CD14-positive monocyte (primary cell): ENCODE data around the gene UNCX. TPM values are rescaled to one million over a fixed set of nuclear protein-coding genes. Genes with fewer than 3 reads are reported as not detected.
A peak's percentile ranks its signal among the peaks of the same experiment; 100 is the strongest.
"Not testable (repeated sequence)": the region's sequence is repeated elsewhere in the genome, so short reads cannot be mapped to it uniquely, and the experiment has no call there.

Source experiments
- DNase-seq, 3 donors: peaks; one replicate each; pipeline ENCODE4 v3.0.0-alpha.2; 2011 to 2022
- H2AFZ ChIP-seq: 2 replicates; pipeline ENCODE4 v1.6.0; 2012; ENCODE audit warnings: mild to moderate bottlenecking, low read depth, low read length, inconsistent platforms; ENCODE audit not compliant: insufficient read depth, poor library complexity, severe bottlenecking
- H3K27ac ChIP-seq, 2 donors: 1 replicate in 1 of 2; 2 replicates in 1 of 2; pipeline ENCODE4 v1.5.1; 2012 to 2013; ENCODE audit warnings: low read length in 2 of 2, control low read depth in 1 of 2, inconsistent platforms in 1 of 2, low read depth in 1 of 2, mild to moderate bottlenecking in 1 of 2
- H3K27me3 ChIP-seq, 2 donors: one replicate each; pipeline versions ENCODE4 v1.6.0 to v1.6.1; 2011 to 2013; ENCODE audit warnings: low read length in 2 of 2; ENCODE audit not compliant: control insufficient read depth in 2 of 2, insufficient read depth in 2 of 2
- H3K36me3 ChIP-seq, 2 donors: replicated peaks in 1 of 2; 1 replicate in 1 of 2; 2 replicates in 1 of 2; pipeline versions ENCODE4 v1.5.1 to v1.6.1; 2012 to 2013; ENCODE audit warnings: low read length in 2 of 2, control low read depth in 1 of 2, inconsistent platforms in 1 of 2, mild to moderate bottlenecking in 1 of 2; ENCODE audit not compliant: insufficient read depth in 2 of 2, control insufficient read depth in 1 of 2
- H3K4me1 ChIP-seq, 2 donors: 1 replicate in 1 of 2; 2 replicates in 1 of 2; pipeline versions ENCODE4 v1.5.1 to v1.6.1; 2012 to 2013; ENCODE audit warnings: low read length in 2 of 2, control low read depth in 1 of 2, inconsistent platforms in 1 of 2, mild to moderate bottlenecking in 1 of 2, moderate library complexity in 1 of 2; ENCODE audit not compliant: insufficient read depth in 2 of 2, control insufficient read depth in 1 of 2
- H3K4me2 ChIP-seq: replicated peaks from 2 replicates; pipeline ENCODE3; 2012; ENCODE audit warnings: low read length, moderate library complexity, mild to moderate bottlenecking; ENCODE audit not compliant: poor library complexity, severe bottlenecking; ENCODE audit errors: extremely low read depth
- H3K4me3 ChIP-seq, 3 experiments: fragments of 200-600 bp in 1 of 3; sonication (generic) in 1 of 3; replicated peaks in 1 of 3; 1 replicate in 2 of 3; 2 replicates in 1 of 3; pipeline ENCODE4 v1.5.1; 2011 to 2013; ENCODE audit warnings: low read length in 3 of 3, mild to moderate bottlenecking in 3 of 3, control low read depth in 2 of 3, low read depth in 2 of 3, inconsistent platforms in 1 of 3, moderate library complexity in 1 of 3
- H3K79me2 ChIP-seq: 2 replicates; pipeline ENCODE4 v1.6.0; 2012; ENCODE audit warnings: mild to moderate bottlenecking, control low read depth, inconsistent platforms, low read length, moderate library complexity; ENCODE audit not compliant: insufficient read depth
- H3K9ac ChIP-seq: 2 replicates; pipeline ENCODE4 v1.6.0; 2017; ENCODE audit warnings: low read length, mild to moderate bottlenecking; ENCODE audit not compliant: insufficient read depth, poor library complexity, severe bottlenecking
- H3K9me3 ChIP-seq, 2 donors: replicated peaks in 1 of 2; 1 replicate in 1 of 2; 2 replicates in 1 of 2; pipeline versions ENCODE4 v1.5.1 to v1.6.1; 2012 to 2013; ENCODE audit warnings: low read length in 2 of 2, control low read depth in 1 of 2; ENCODE audit not compliant: control insufficient read depth in 1 of 2, insufficient read depth in 1 of 2
- H4K20me1 ChIP-seq: 2 replicates; pipeline ENCODE4 v1.6.0; 2012; ENCODE audit warnings: mild to moderate bottlenecking, low read length, control low read depth, moderate library complexity; ENCODE audit not compliant: insufficient read depth
- H3K27ac Mint-ChIP-seq, 7 donors: one replicate each; pipeline ENCODE4 v1.8.0; 2020; ENCODE audit warnings: mild to moderate bottlenecking in 7 of 7, mixed read lengths in 7 of 7, moderate library complexity in 6 of 7, inconsistent platforms in 2 of 7
- H3K27me3 Mint-ChIP-seq, 3 donors: one replicate each; pipeline ENCODE4 v1.8.0; 2021 to 2022; ENCODE audit warnings: low read depth in 3 of 3, mild to moderate bottlenecking in 3 of 3, mixed read lengths in 3 of 3, moderate library complexity in 3 of 3, inconsistent platforms in 1 of 3
- H3K36me3 Mint-ChIP-seq, 2 donors: one replicate each; pipeline ENCODE4 v1.8.0; 2020; ENCODE audit warnings: mixed read lengths in 2 of 2, inconsistent platforms in 1 of 2, mild to moderate bottlenecking in 1 of 2
- H3K4me1 Mint-ChIP-seq: one replicate; pipeline ENCODE4 v1.8.0; 2020; ENCODE audit warnings: mild to moderate bottlenecking, mixed read lengths
- H3K4me3 Mint-ChIP-seq, 2 donors: one replicate each; pipeline ENCODE4 v1.8.0; 2020; ENCODE audit warnings: mild to moderate bottlenecking in 2 of 2, mixed read lengths in 2 of 2, moderate library complexity in 1 of 2
- H3K9me3 Mint-ChIP-seq, 7 donors: one replicate each; pipeline ENCODE4 v1.8.0; 2020 to 2022; ENCODE audit warnings: mixed read lengths in 7 of 7, mild to moderate bottlenecking in 6 of 7, moderate library complexity in 6 of 7, inconsistent platforms in 2 of 7
- CTCF ChIP-seq: fragments of 200-600 bp; IDR thresholded peaks from one replicate; pipeline ENCODE4 v1.8.0; 2022; ENCODE audit warnings: antibody characterized with exemption, mild to moderate bottlenecking
- WGBS: methylation state at CpG from one replicate; pipeline ENCODE4 v1.1.5; 2013; ENCODE audit warnings: missing lambda C conversion rate; ENCODE audit not compliant: insufficient coverage; 5-methylcytosine and 5-hydroxymethylcytosine counted together
- intact Hi-C, 2 donors: fragments of 100-400 bp; cut with micrococcal nuclease; formaldehyde crosslinking; loops; one replicate each; pipeline versions ENCODE4 v1.15.0 to v1.15.1; 2023
- polyA plus RNA-seq, 3 donors: library from polyadenylated mRNA; depleted of rRNA in 1 of 3; unstranded in 2 of 3; stranded (reverse) in 1 of 3; fragments of 300-500 nt in 2 of 3; fragments of >200 nt in 1 of 3; fragmentation: Illumina TruSeq in 2 of 3; gene quantifications; 1 replicate in 2 of 3; 2 replicates in 1 of 3; pipeline ENCODE4 v1.2.3, GENCODE V29; 2012 to 2021

Gene UNCX
- polyA plus RNA-seq, 3 donors: not detected

DNA sequence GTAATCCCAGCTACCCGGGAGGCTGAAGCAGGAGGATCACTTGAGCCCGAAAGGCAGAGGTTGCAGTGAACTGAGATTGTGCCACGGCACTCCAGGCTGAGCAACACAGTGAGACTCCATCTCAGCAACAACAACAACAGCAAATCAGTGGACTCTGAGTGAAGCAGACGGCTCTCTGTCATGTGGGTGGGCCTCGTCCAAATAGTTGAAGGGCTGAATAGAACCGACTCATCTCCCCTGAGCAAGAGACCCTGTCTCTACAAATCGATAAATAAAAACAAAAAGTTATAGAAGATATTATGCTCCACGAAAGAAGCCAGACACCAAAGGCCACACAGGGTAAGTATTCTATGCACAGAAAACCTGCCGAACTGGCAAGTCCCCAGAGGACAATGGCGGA lies 45.9 kb downstream of the UNCX start:
- Histone ChIP-seq H3K79me2 (no peaks in the 10 kb centered on the region), H3K27me3 (no peaks in the 10 kb centered on the region), H3K9ac (no peak overlapping the region), H3K36me3 (no peaks in the 10 kb centered on the region), H4K20me1 (no peaks in the 10 kb centered on the region), H3K4me3 (no peak overlapping the region), H3K4me1 (no peaks in the 10 kb centered on the region), H2AFZ (no peak overlapping the region), H3K4me2 (no peak overlapping the region), H3K27ac (no peak overlapping the region), H3K9me3 (peaks cover 0 to 8% of the 10 kb centered on the region in 2 donors)
- H3K27ac Mint-ChIP-seq: no peak overlapping the region
- H3K9me3 Mint-ChIP-seq: peaks cover 3 to 24% (median 10%) of the 10 kb centered on the region in 7 donors
- no peak for DNase-seq
- no peak overlapping the region for H3K4me3 Mint-ChIP-seq
- no peaks in the 10 kb centered on the region for H3K36me3 Mint-ChIP-seq
- no peak for TF ChIP-seq CTCF
- 98% methylated on average over 5 of the region's 10 CpGs for WGBS
- no peaks in the 10 kb centered on the region for H3K4me1 Mint-ChIP-seq
- peaks cover 8 to 12% (median 11%) of the 10 kb centered on the region in 3 donors for H3K27me3 Mint-ChIP-seq
- intact Hi-C loops: no loop called here

DNA sequence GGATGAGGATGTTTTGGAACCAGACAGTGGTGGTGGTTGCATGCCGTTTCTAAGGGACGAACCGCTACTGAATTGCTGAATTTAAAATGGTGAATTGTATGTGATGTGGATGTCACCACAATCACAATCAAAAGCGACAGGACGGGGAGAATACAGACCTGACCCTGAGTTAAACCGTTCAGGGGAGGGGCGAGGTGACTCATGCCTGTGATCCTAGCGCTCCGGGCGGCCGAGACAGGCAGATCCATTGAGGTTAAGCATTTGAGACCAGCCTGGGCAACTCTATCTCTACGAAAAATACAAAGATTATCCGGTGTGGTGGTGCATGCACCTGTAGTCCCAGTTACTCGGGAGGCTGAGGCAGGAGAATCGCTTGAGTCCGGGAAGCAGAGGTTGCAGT lies 46.4 kb downstream of the UNCX start:
- no peak overlapping the region for H3K4me2 ChIP-seq
- intact Hi-C loops: no loop called here
- DNase-seq: no peak
- H3K27me3 ChIP-seq: no peaks in the 10 kb centered on the region
- H4K20me1 ChIP-seq: no peaks in the 10 kb centered on the region
- peaks cover 0 to 8% of the 10 kb centered on the region in 2 donors for H3K9me3 ChIP-seq
- Mint-ChIP-seq H3K4me3 (peak overlapping the region in 1 of 2 donors; percentile 16), H3K36me3 (no peaks in the 10 kb centered on the region), H3K4me1 (no peaks in the 10 kb centered on the region), H3K27me3 (peaks cover 10 to 12% (median 11%) of the 10 kb centered on the region in 3 donors), H3K9me3 (peaks cover 3 to 24% (median 10%) of the 10 kb centered on the region in 7 donors), H3K27ac (peak overlapping the region in 1 of 7 donors; percentile 38)
- no peak overlapping the region for H3K9ac ChIP-seq
- no peaks in the 10 kb centered on the region for H3K79me2 ChIP-seq
- no peak for TF ChIP-seq CTCF
- H3K4me1 ChIP-seq: no peaks in the 10 kb centered on the region
- no peaks in the 10 kb centered on the region for H3K36me3 ChIP-seq
- H2AFZ ChIP-seq: no peak overlapping the region
- no peak overlapping the region for H3K27ac ChIP-seq
- H3K4me3 ChIP-seq: no peak overlapping the region
- WGBS: 90% methylated on average over 16 of the region's 16 CpGs

DNA sequence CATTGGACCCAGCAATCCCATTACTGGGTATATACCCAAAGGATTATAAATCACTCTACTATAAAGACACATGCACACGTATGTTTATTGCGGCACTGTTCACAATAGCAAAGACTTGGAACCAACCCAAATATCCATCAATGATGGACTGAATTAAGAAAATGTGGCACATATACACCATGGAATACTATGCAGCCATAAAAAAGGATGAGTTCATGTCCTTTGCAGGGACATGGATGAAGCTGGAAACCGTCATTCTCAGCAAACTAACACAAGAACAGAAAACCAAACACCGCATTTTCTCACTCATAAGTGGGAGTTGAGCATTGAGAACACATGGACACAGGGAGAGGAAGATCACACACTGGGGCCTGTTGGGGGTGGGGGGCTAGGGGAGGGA lies 47.2 kb downstream of the UNCX start:
- H3K4me1 Mint-ChIP-seq, H3K4me1 ChIP-seq, H3K4me2 ChIP-seq, H3K27ac Mint-ChIP-seq, H3K4me3 ChIP-seq, H3K9ac ChIP-seq, H4K20me1 ChIP-seq, H3K4me3 Mint-ChIP-seq, H3K36me3 ChIP-seq, intact Hi-C loops, H3K27ac ChIP-seq, DNase-seq, H3K9me3 ChIP-seq, H3K79me2 ChIP-seq, H3K36me3 Mint-ChIP-seq, H2AFZ ChIP-seq, H3K27me3 ChIP-seq: not testable (repeated sequence)
- no CpG with 5 or more reads among the region's 4 CpGs for WGBS
- Mint-ChIP-seq H3K9me3 (peaks cover 3 to 24% (median 10%) of the 10 kb centered on the region in 7 donors), H3K27me3 (peaks cover 8 to 14% (median 12%) of the 10 kb centered on the region in 3 donors)
